K562 (cell line): ENCODE data around the gene HOXB6. TPM values are rescaled to one million over a fixed set of nuclear protein-coding genes. Genes with fewer than 3 reads are reported as not detected.

Experiments used
- C11orf30 ChIP-seq: fragments of 450-650 bp; IDR thresholded peaks from 2 replicates; pipeline ENCODE4 v1.6.1; 2016; ENCODE audit warnings: low read depth, mild to moderate bottlenecking
- DNMT1 ChIP-seq: fragments of 450-650 bp; IDR thresholded peaks from 2 replicates; pipeline ENCODE4 v1.6.1; 2016; ENCODE audit warnings: antibody characterized with exemption, mild to moderate bottlenecking
- FOS ChIP-seq: IDR thresholded peaks from 3 replicates; pipeline ENCODE4 v1.6.1; 2011; ENCODE audit not compliant: insufficient read length; ENCODE audit errors: extremely low read depth
- KDM4B ChIP-seq, 2 experiments: fragments of 450-650 bp in 1 of 2; sonication (generic) in 1 of 2; IDR thresholded peaks; 2 replicates each; pipeline ENCODE4 v1.6.1; 2016 to 2017; ENCODE audit warnings: borderline replicate concordance in 2 of 2, antibody characterized with exemption in 1 of 2, low read depth in 1 of 2, mild to moderate bottlenecking in 1 of 2
- MXI1 ChIP-seq: IDR thresholded peaks from 2 replicates; pipeline ENCODE4 v1.6.1; 2011; ENCODE audit warnings: low read depth, mild to moderate bottlenecking, improper control_type of control experiment, low read length
- NFYB ChIP-seq: IDR thresholded peaks from 2 replicates; pipeline ENCODE4 v1.6.1; 2011; ENCODE audit warnings: mild to moderate bottlenecking, moderate library complexity; ENCODE audit not compliant: insufficient read length; ENCODE audit errors: extremely low read depth
- PCBP1 ChIP-seq: fragments of 200-400 bp; formaldehyde crosslinking; IDR thresholded peaks from 2 replicates; pipeline ENCODE4 v1.6.1; 2018; ENCODE audit warnings: mild to moderate bottlenecking, low read depth, low read length; ENCODE audit not compliant: poor library complexity, severe bottlenecking
- PKNOX1 ChIP-seq: fragments of 450-650 bp; IDR thresholded peaks from 2 replicates; pipeline ENCODE4 v1.6.1; 2016
- SAP30 ChIP-seq: fragments of 200-600 bp; sonication (generic); IDR thresholded peaks from 2 replicates; pipeline ENCODE4 v1.6.1; 2012; ENCODE audit warnings: borderline replicate concordance, low read depth, mild to moderate bottlenecking, moderate library complexity, low read length, control low read depth, inconsistent platforms; ENCODE audit not compliant: insufficient read depth, poor library complexity, severe bottlenecking
- TRIM24 ChIP-seq, 2 experiments: fragments of 450-650 bp; IDR thresholded peaks; 2 replicates each; pipeline ENCODE4 v1.6.1; 2016
- UBTF ChIP-seq, 2 experiments: IDR thresholded peaks; 2 replicates each; pipeline ENCODE4 v1.6.1; 2012; ENCODE audit warnings: improper control_type of control experiment in 2 of 2, low read depth in 2 of 2, low read length in 2 of 2, borderline replicate concordance in 1 of 2
- YY1 ChIP-seq, 3 experiments: IDR thresholded peaks; 2 replicates each; pipeline ENCODE4 v1.6.1; 2011; ENCODE audit warnings: low read length in 2 of 3, mild to moderate bottlenecking in 2 of 3, moderate library complexity in 2 of 3, borderline replicate concordance in 1 of 3, control low read depth in 1 of 3, low read depth in 1 of 3; ENCODE audit not compliant: insufficient read depth in 3 of 3, insufficient replicate concordance in 2 of 3, control insufficient read depth in 1 of 3, insufficient read length in 1 of 3; ENCODE audit errors: extremely low read depth in 1 of 3
- ZNF24 ChIP-seq: fragments of 450-650 bp; IDR thresholded peaks from 2 replicates; pipeline ENCODE4 v1.6.1; 2016
- ZNF436 ChIP-seq: fragments of 250-450, 450-650 bp; sonication (Bioruptor Pico); formaldehyde crosslinking; IDR thresholded peaks from 2 replicates; pipeline ENCODE4 v1.7.0; 2020; ENCODE audit warnings: mild to moderate bottlenecking
- ZNF583 ChIP-seq: fragments of 250-450 bp; sonication (Bioruptor Pico); IDR thresholded peaks from 2 replicates; pipeline ENCODE4 v1.4.0; 2020
- polyA plus RNA-seq, 8 experiments: library from polyadenylated mRNA; depleted of rRNA in 4 of 8; stranded (reverse) in 5 of 8; unstranded in 3 of 8; fragments of >200 nt; fragmentation: Nextera tagmentation in 2 of 8; fragmentation: Illumina TruSeq in 1 of 8; extraction: Ambion mirVana in 2 of 8; extraction: Trizol in 1 of 8; gene quantifications; 2 replicates each; pipeline versions ENCODE4 v1.2.1 to v1.2.3, GENCODE V29; 2011 to 2014; ENCODE audit warnings: inconsistent platforms in 1 of 8, missing spikeins in 1 of 8
- total RNA-seq, 7 experiments: library from RNA; depleted of rRNA in 6 of 7; stranded (reverse); fragments of >200 nt in 6 of 7; fragmentation: Illumina TruSeq in 2 of 7; extraction: Trizol in 2 of 7; gene quantifications; 2 replicates each; pipeline versions ENCODE4 v1.2.1 to v1.2.3, GENCODE V29; 2011 to 2021; ENCODE audit warnings: low replicate concordance in 1 of 7
- TF ChIP-seq, protein P1 (sequence below): fragments of 250-450 bp; sonication (Bioruptor Pico); IDR thresholded peaks from 2 replicates; pipeline ENCODE4 v1.8.0; 2022; ENCODE audit warnings: moderate library complexity, mild to moderate bottlenecking, inconsistent platforms
- TF ChIP-seq, protein P2 (sequence below): fragments of 450-650 bp; IDR thresholded peaks from 2 replicates; pipeline ENCODE4 v1.7.0; 2016; ENCODE audit warnings: borderline replicate concordance

HOXB6 gene
- total and polyA plus RNA-seq, 9 of the 15 experiments (the other 6 are each of a cell fraction or from before 2014, with no cell fraction given) = 1.2 to 14.8 (median 4.9) TPM

DNA sequence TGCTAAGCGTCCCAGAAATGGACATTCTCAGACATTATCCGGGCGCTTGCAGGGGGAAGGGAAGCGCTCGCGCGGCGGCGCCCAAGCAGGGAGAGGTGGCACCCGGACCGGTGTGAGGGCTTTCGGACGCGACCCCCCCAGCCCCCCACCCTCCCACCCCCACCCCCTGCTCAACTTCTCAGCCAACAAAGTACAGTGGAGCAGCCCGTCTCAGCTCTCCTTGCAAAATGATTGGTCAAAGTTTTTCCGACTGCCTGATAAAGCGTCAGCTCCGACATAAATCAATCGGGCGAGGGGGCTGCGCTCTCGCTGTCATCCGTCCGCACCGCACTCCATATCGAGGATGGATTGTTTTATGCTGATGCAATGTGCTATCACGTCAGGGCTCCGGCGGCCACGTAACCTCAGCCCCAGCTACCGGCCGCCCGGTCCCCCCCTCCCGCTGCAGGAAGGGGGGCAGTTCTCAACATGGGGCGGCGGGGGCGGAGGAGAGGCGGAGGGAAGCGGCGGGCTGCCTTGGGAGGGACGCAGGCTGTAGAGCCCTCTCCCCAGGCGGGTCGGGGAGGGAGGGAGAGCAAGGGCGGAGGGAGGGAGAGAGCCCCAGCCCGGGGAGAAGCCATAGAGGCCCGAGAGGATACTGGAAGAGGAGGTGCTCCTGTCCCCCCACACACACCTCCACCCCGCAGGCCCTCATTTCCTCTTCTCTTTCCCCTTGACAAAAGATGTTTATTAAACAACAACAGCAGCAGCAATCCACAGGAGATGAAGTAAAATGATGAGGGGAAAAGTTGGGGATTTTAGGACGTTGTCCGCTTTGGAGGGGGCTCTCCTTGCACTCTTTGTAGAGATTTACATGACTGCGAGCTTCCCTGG, 21.7 kb upstream of the HOXB6 start, which contains the start of gene HOXB9 (continued):
- TF ChIP-seq KDM4B (IDR thresholded peaks at IDR 0.05; ENCODE audit: borderline replicate concordance in 2 of 2, low read depth in 1 of 2) = peak in 1 of 2 experiments; percentile 100; a peak in 2 of 4 replicates
- TF ChIP-seq YY1 (IDR thresholded peaks at IDR 0.05; ENCODE audit: borderline replicate concordance in 1 of 3, control insufficient read depth in 1 of 3, extremely low read depth in 1 of 3, insufficient read depth in 3 of 3, insufficient read length in 1 of 3, insufficient replicate concordance in 2 of 3, low read depth in 1 of 3, low read length in 2 of 3) = peak in 2 of 3 experiments; percentile 57 to 66
- TF ChIP-seq, protein P1, sequence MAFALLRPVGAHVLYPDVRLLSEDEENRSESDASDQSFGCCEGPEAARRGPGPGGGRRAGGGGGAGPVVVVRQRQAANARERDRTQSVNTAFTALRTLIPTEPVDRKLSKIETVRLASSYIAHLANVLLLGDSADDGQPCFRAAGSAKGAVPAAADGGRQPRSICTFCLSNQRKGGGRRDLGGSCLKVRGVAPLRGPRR (CRISPR knock-in tag) = no peak
- TF ChIP-seq FOS = no peak
- peak; percentile 66 for TF ChIP-seq C11orf30
- TF ChIP-seq PCBP1 = peak; percentile 82
- TF ChIP-seq MXI1 = no peak
- peak; percentile 88 to 92; a peak in 2 of 4 replicates for TF ChIP-seq UBTF (IDR thresholded peaks at IDR 0.05; ENCODE audit: borderline replicate concordance in 1 of 2, low read depth in 2 of 2, low read length in 2 of 2)
- TF ChIP-seq ZNF436 (CRISPR knock-in tag) = peak; percentile 30; the same call in 1 of the 2 replicates
- peak; percentile 17; the same call in 1 of the 2 replicates for TF ChIP-seq ZNF583 (CRISPR knock-in tag)
- TF ChIP-seq, protein P2, sequence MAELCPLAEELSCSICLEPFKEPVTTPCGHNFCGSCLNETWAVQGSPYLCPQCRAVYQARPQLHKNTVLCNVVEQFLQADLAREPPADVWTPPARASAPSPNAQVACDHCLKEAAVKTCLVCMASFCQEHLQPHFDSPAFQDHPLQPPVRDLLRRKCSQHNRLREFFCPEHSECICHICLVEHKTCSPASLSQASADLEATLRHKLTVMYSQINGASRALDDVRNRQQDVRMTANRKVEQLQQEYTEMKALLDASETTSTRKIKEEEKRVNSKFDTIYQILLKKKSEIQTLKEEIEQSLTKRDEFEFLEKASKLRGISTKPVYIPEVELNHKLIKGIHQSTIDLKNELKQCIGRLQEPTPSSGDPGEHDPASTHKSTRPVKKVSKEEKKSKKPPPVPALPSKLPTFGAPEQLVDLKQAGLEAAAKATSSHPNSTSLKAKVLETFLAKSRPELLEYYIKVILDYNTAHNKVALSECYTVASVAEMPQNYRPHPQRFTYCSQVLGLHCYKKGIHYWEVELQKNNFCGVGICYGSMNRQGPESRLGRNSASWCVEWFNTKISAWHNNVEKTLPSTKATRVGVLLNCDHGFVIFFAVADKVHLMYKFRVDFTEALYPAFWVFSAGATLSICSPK = no peak
- peak; percentile 25 to 71; a peak in 2 of 4 replicates for TF ChIP-seq TRIM24 (IDR thresholded peaks at IDR 0.05)
- peak; percentile 98 for TF ChIP-seq PKNOX1
- TF ChIP-seq SAP30 = peak; percentile 14
- no peak for TF ChIP-seq ZNF24
- peak; percentile 69 for TF ChIP-seq NFYB
- no peak for TF ChIP-seq DNMT1
